Measurements from ENCODE around the gene TBX20. TPM values are rescaled to one million over a fixed set of nuclear protein-coding genes. Genes with fewer than 3 reads are reported as not detected.

The TBX20 gene
- total RNA-seq, 4 donors from 2014 or later, result not detected

- TF ChIP-seq, protein P1, sequence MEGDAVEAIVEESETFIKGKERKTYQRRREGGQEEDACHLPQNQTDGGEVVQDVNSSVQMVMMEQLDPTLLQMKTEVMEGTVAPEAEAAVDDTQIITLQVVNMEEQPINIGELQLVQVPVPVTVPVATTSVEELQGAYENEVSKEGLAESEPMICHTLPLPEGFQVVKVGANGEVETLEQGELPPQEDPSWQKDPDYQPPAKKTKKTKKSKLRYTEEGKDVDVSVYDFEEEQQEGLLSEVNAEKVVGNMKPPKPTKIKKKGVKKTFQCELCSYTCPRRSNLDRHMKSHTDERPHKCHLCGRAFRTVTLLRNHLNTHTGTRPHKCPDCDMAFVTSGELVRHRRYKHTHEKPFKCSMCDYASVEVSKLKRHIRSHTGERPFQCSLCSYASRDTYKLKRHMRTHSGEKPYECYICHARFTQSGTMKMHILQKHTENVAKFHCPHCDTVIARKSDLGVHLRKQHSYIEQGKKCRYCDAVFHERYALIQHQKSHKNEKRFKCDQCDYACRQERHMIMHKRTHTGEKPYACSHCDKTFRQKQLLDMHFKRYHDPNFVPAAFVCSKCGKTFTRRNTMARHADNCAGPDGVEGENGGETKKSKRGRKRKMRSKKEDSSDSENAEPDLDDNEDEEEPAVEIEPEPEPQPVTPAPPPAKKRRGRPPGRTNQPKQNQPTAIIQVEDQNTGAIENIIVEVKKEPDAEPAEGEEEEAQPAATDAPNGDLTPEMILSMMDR (IDR thresholded peaks at IDR 0.05; ENCODE audit: low read depth), result no peak
Measured at GRCh38 chr7:35272246-35272645, 18.3 kb upstream of the TBX20 start.

- TF ChIP-seq, protein P1 (IDR thresholded peaks at IDR 0.05; ENCODE audit: low read depth), result no peak
Measured at GRCh38 chr7:35268953-35269352, 15.1 kb upstream of the TBX20 start.

GRCh38 chr7:35267411-35267810 is 13.5 kb upstream of the TBX20 start:
- TF ChIP-seq, protein P1 (IDR thresholded peaks at IDR 0.05; ENCODE audit: low read depth), result no peak

DNA sequence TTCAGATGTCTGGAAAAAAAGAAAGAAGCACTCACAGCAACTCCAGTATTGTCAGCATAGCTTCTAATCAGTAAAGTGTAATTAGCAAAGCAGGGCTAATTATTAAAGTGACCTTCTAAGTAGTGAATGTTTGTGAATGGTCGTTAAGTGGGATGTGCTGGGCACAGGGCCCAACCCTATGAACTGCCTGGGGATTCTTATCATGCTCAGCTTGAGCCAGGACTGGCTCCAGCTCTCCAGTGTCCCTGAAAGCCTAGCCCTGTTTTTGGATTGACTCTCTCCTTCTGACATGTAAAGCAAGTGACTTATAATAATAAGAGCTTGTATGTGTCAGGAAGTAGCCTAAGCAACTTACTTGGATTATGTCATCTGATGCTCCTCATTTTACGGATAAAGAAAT is 9.5 kb upstream of the TBX20 start:
- TF ChIP-seq, protein P1 (IDR thresholded peaks at IDR 0.05; ENCODE audit: low read depth), result no peak

GRCh38 chr7:35261476-35262285 is 7.8 kb upstream of the TBX20 start:
- TF ChIP-seq, protein P1 (IDR thresholded peaks at IDR 0.05; ENCODE audit: low read depth), result no peak

DNA sequence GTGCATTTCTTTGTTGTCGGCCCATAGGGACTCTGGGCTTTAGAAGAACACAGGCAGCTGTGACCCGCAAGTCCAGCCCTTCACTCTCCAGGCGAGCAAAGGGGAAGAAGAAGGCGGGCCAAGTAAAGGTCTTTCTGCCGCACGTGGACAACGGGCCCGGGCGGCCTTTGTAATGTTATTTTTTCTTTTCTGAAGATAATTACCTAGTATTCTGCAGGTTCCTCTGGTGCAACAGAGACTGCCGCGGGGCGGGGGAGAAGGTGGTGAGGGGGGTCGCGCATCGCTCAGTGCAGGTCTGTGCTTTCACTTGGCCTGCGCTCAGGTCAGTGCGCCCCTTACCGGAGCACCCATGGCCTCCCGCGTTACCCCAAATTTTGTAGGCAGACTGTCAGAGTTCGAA is 7.1 kb upstream of the TBX20 start:
- TF ChIP-seq, protein P1 (IDR thresholded peaks at IDR 0.05; ENCODE audit: low read depth), result no peak

DNA sequence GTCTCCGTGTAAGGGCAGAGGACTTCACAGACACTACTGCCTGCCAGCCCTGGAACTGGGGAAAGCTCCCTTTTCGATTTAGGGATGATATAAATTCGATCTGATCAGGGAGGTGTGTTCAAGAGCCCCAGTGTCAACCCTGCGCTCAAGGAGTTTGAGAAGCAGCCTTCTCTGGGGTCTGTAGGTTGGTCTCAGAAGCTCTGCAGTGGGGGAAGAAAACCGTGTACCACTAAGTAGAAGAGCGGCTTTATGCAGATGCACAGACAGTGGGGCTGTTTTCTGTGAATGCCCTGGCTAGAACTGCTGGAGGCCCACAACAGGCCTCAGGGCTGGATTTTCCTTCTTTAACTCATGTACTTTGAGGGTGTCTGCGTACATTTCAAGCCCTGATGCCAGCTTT is 6.3 kb upstream of the TBX20 start:
- TF ChIP-seq, protein P1 (IDR thresholded peaks at IDR 0.05; ENCODE audit: low read depth), result no peak
